GF-D8 (cell line): ENCODE results near the gene XG.
"Not testable (repeated sequence)": the region's sequence is repeated elsewhere in the genome, so short reads cannot be mapped to it uniquely, and the experiment has no call there.

ENCODE experiments used
- DNase-seq: peaks from one replicate; lab custom pipeline; 2025; lab: John Stamatoyannopoulos, UW

XG gene

GRCh38 chrX:2780472-2781225, 28.8 kb downstream of the XG start:
- not testable (repeated sequence) for DNase-seq

DNA sequence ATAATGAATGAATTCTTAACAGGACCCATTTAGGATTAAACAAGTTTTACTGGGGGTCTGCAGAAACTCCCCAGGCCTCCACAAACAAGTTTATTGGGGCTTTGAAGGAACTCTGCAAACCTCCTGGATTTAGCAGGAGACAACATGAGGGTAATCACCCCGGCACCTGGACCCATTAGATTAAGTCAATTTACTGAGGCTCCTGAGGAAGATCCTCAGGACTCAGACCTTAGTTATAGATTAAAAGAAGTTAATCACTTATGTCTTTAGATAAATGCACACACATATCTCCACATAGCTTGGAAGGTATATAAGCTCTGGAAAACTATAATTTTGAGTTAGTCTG, 29.4 kb downstream of the XG start:
- DNase-seq: no peak

GRCh38 chrX:2781698-2782097, 29.9 kb downstream of the XG start:
- no peak for DNase-seq

GRCh38 chrX:2782171-2782570, 30.3 kb downstream of the XG start:
- no peak for DNase-seq

DNA sequence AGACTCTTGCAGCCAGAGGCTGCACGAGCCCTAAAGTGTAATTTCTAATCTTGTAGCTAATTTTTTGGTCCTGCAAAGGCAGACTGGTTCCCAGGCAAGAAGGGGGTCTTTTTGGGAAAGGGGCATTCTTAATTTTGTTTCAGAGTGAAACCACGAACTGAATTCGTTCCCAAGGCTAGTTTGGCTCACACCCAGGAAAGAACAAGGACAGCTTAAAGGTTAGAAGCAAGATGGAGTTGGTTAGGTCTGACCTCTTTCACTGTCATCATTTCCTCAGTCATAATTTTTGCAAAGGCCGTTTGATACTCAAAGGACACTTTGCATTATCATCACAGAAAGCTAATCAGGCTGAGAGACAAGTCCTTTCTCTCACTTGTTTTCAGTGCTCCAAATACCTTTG, 30.9 kb downstream of the XG start:
- no peak for DNase-seq

DNA sequence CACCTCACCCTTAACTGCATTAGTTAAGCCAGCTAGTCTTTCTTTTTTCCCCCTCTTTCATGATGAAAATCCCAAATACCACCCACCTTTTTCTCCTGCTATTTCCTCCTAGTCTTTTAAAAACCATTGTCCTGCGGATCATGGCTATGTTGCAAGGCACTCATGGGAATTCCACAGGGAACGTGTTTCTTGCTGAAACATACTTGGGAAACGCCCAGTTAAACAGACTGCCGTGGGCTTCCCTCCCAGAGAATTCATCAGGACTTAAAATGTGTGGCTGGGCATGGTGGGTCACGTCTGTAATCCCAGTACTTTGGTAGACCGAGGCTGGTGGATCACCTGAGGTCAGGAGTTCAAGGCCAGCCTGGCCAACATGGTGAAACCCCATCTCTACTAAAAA, 32.2 kb downstream of the XG start:
- DNase-seq: no peak

DNA sequence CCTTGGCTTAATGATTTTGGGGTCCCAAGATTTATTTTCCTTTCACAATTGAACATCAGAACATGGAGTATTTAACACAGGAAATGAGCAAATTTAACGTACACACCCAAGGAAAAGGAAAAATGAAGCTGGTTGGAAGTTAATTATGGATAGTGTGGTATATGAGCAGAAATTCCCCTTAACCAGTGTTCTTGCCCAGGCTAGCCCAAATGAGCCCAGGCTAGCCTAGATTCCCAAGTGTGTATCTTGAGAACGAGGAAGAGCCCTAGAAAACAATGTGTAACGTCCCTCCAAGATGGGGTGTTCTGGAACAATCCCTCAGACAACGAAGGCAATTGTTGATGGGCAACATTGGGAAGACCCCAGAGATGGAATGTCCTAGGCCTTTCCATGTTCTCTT, 33.7 kb downstream of the XG start:
- no peak for DNase-seq

DNA sequence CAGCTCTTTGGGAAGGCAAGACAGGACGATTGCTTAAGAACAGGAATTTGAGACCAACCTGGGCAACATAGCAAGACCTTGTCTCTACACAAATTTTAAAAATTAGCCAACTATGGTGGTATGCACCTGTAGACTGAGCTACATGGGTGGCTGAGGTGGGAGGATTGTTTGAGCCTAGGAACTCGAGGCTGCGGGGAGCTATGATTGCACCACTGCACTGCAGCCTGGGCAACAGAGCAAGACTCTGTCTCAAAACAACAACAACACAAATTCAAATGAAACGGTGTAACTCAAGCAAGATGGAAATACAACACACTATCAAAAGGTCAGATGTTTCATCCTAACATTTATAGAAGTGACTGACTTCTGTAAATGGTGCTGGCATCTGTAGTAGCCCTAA, 37.1 kb downstream of the XG start:
- no peak for DNase-seq

- DNase-seq: no peak
These were observed 37.7 kb downstream of the XG start for GRCh38 chrX:2789569-2789968.

- no peak for DNase-seq
These were observed 41.9 kb downstream of the XG start for GRCh38 chrX:2793752-2794151.

- no peak for DNase-seq
These were observed 42.5 kb downstream of the XG start for GRCh38 chrX:2794336-2794735.

DNA sequence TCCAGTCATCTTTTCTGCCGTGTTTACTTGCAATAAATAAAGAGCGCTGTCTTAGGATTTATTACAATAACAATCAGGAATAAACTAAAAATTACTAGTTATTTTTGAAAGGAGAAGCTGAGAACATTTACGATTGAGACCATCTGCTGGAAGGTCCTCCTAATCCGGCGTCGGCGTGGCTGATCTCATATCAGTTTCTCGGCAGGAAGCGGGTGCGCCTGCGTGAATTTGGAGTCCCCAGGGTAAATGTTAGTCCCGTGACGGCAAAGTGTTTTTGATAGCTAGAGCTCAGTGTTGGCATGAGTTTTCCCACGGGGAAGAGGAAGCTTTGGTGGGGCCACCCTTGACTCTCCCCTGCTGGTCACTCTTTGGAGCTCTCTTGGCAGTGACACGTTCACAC, 45.0 kb downstream of the XG start:
- not testable (repeated sequence) for DNase-seq

GRCh38 chrX:2799369-2799768, 47.5 kb downstream of the XG start:
- DNase-seq: no peak

DNA sequence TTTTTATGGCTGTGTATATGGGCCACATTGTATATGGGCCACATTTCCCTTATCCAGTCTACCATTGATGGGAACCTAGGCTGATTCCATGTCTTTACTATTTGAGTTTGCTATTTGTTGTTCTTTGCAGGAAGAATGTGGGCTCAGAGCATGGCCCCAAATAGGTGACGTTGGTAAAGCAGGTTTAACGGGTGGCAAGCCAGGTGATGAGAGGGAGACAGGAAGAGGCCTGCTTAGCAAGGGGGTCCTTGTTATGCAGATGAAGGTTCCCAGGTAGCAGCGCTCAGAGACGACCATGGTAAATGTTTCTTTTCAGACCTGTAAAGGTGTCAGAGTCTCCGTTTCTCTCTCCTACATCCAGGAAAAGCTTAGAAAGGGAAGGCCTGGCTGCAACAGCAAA, 48.1 kb downstream of the XG start:
- not testable (repeated sequence) for DNase-seq

DNA sequence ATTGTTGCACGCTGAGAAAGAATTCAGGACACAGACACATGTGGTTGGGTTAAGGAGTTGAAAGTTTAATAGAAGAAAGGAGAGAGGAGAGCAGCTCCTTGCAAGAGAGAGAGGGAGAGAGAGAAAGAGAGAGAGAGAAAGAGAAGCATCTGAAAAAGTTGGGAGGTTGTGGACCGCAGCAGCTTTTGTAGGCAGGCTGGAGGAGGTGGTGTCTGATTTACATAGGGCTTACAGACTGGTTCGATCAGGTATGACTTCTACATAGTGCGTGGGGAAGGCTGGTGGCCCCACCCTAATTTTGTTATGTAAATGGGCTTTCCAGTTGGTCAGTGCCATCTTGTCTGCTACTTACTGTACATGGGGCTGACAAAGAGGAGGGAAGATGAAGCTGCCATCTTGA, 49.4 kb downstream of the XG start:
- DNase-seq: no peak

DNA sequence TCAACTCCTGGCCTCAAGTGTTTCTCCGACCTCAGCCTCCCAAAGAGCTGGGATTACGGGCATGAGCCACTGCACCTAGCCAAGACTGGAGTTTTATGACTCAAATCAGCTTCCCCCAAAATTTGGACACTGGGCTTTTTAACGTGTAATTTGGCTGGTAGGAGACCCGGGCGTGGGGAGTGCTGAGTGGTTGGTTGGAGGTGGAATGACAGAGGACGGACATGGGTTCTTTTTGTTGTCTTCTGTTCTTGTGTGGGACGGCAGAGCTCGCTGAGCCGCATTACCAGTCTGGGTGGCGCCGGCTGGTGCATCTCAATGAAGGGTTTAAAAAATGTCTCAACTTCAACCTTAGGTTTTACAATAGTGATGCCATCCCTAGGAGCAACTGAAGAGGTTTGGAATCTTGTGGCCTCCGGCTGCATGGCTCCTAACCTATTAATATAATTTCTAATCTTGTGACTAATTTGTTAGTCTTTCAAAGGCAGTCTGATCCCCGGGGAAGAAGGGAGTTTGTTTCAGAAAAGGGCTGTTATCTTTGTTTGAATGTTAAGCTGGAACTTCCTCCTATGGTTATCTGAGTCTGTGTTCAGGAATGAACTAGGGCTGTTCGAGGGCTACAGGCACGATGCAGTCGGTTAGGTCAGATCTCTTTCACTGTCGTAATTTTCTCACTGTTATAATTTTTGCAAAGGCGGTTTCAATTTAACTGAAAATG, 50.7 kb downstream of the XG start:
- not testable (repeated sequence) for DNase-seq

DNA sequence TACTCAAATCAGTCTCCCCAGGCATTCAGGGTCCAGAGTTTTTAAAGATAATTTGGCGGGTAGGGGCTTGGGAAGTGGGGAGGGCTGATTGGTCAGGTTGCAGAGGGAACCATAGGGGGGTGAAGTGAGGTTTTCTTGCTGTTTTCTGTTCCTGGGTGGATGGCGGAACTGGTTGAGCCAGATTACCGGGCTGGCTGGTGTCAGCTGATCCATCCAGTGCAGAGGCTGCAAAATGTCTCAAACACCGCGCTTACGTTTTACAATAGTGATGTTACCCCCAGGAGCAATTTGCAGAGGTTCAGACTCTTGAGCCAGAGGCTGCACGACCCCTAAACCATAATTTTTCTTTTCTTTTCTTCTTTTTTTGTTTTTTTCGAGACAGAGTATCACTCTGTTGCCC, 51.6 kb downstream of the XG start:
- not testable (repeated sequence) for DNase-seq

GRCh38 chrX:2804106-2804843, 52.4 kb downstream of the XG start:
- not testable (repeated sequence) for DNase-seq

GRCh38 chrX:2804858-2805257, 53.0 kb downstream of the XG start:
- DNase-seq: not testable (repeated sequence)

GRCh38 chrX:2811271-2811670, 59.4 kb downstream of the XG start:
- DNase-seq: no peak

DNA sequence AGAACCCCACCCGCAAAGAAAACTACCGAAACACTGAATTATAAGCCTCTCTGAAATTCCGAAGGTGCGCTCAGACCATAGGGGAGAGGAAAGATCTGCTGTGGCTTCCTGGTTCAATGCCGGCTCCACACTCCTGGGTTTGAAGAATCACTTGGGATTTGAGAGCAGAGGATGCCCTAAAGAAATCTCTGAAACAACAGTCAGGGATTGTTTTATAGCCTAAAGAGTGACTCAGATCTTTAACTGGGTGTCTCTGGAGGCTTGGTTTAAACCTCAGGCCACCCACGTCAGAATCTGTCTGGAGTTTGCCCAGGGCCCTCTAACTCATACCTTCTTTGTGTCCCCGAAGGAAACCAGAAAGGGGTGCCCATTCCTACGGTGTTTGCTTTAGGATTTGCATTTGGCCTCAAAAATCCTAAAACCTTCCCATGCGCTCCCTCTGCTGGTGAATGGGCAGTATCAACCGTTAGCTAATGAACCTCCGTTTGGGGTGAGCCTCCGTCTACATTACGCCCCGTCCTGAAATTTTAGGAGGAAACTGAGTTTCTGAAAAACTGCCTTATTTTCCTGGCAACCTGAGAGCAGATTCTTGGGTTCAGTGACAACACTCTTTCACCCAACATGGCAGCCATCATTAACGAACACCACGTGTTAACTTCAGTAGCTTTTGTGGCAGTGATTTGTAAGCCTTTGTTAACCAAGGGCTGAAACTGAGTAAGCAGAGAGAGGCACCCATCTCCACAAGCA, 60.5 kb downstream of the XG start:
- not testable (repeated sequence) for DNase-seq

- no peak for DNase-seq
These were observed 65.2 kb downstream of the XG start for GRCh38 chrX:2817036-2817435.
